HepG2 (cell line): ENCODE results near the gene FGGY. TPM values are rescaled to one million over a fixed set of nuclear protein-coding genes. Genes with fewer than 3 reads are reported as not detected.

ENCODE experiments used
- ARNT ChIP-seq: fragments of 450-650 bp; IDR thresholded peaks from 2 replicates; pipeline ENCODE4 v1.6.1; 2017
- CAMTA2 ChIP-seq: sonication (generic); formaldehyde crosslinking; IDR thresholded peaks from 2 replicates; pipeline ENCODE4 v1.4.0; 2020; ENCODE audit warnings: mild to moderate bottlenecking, missing genetic modification reagents, borderline replicate concordance
- FOXO1 ChIP-seq: sonication (generic); formaldehyde crosslinking; IDR thresholded peaks from 2 replicates; pipeline ENCODE4 v1.4.0; 2020; ENCODE audit warnings: missing genetic modification reagents
- GZF1 ChIP-seq: sonication (generic); formaldehyde crosslinking; IDR thresholded peaks from 2 replicates; pipeline ENCODE4 v1.5.1; 2020; ENCODE audit warnings: mild to moderate bottlenecking, missing genetic modification reagents
- JUND ChIP-seq: sonication (generic); formaldehyde crosslinking; IDR thresholded peaks from 2 replicates; pipeline ENCODE4 v1.8.0; 2022; ENCODE audit warnings: mild to moderate bottlenecking, missing genetic modification reagents
- KDM2A ChIP-seq: sonication (generic); formaldehyde crosslinking; IDR thresholded peaks from 2 replicates; pipeline ENCODE4 v1.4.0; 2020; ENCODE audit warnings: low read depth, missing genetic modification reagents, borderline replicate concordance
- KMT2B ChIP-seq: IDR thresholded peaks from 2 replicates; pipeline ENCODE4 v1.6.1; 2016; ENCODE audit warnings: missing genetic modification reagents, missing compliant biosample characterization
- MED13 ChIP-seq: sonication (generic); formaldehyde crosslinking; IDR thresholded peaks from 2 replicates; pipeline ENCODE4 v1.5.0; 2020; ENCODE audit warnings: missing genetic modification reagents
- MIXL1 ChIP-seq: IDR thresholded peaks from 2 replicates; pipeline ENCODE4 v1.6.1; 2016
- PHF8 ChIP-seq: sonication (generic); formaldehyde crosslinking; IDR thresholded peaks from 2 replicates; pipeline ENCODE4 v1.5.0; 2020; ENCODE audit warnings: missing genetic modification reagents
- RFXANK ChIP-seq: IDR thresholded peaks from 2 replicates; pipeline ENCODE4 v1.6.1; 2016
- STAG1 ChIP-seq: sonication (generic); formaldehyde crosslinking; IDR thresholded peaks from 2 replicates; pipeline ENCODE4 v1.4.0; 2020; ENCODE audit warnings: missing genetic modification reagents
- ZNF343 ChIP-seq: sonication (generic); formaldehyde crosslinking; IDR thresholded peaks from 2 replicates; pipeline ENCODE4 v1.4.0; 2020; ENCODE audit warnings: mild to moderate bottlenecking, missing genetic modification reagents
- ZNF367 ChIP-seq: sonication (generic); formaldehyde crosslinking; IDR thresholded peaks from 2 replicates; pipeline ENCODE4 v1.4.0; 2020; ENCODE audit warnings: missing genetic modification reagents, borderline replicate concordance
- ZNF709 ChIP-seq: sonication (generic); formaldehyde crosslinking; IDR thresholded peaks from 2 replicates; pipeline ENCODE4 v1.5.0; 2020; ENCODE audit warnings: mild to moderate bottlenecking, missing genetic modification reagents
- polyA plus RNA-seq, 8 experiments: library from polyadenylated mRNA; depleted of rRNA in 3 of 8; stranded (reverse) in 7 of 8; unstranded in 1 of 8; fragments of >200 nt; fragmentation: Illumina TruSeq in 4 of 8; extraction: Trizol in 4 of 8; gene quantifications; 2 replicates each; pipeline versions ENCODE4 v1.2.1 to v1.2.3, GENCODE V29; 2011 to 2016; ENCODE audit warnings: low read depth in 4 of 8, missing spikeins in 1 of 8, mixed read lengths in 1 of 8; ENCODE audit not compliant: insufficient read depth in 1 of 8
- total RNA-seq, 5 experiments: library from RNA; depleted of rRNA; stranded (reverse); fragments of >200 nt; fragmentation: Illumina TruSeq; extraction: Trizol; gene quantifications; 2 replicates each; pipeline ENCODE4 v1.2.3, GENCODE V29; 2016; ENCODE audit warnings: low read depth in 1 of 5
- TF ChIP-seq, protein P1 (sequence below): sonication (generic); IDR thresholded peaks from 2 replicates; pipeline ENCODE4 v1.6.1; 2016; ENCODE audit warnings: low read depth, borderline replicate concordance
- TF ChIP-seq, protein P2 (sequence below): sonication (generic); formaldehyde crosslinking; IDR thresholded peaks from 2 replicates; pipeline ENCODE4 v1.4.0; 2020; ENCODE audit warnings: mild to moderate bottlenecking, missing genetic modification reagents, borderline replicate concordance
- TF ChIP-seq, protein P3 (sequence below): IDR thresholded peaks from 2 replicates; pipeline ENCODE4 v1.6.1; 2018; ENCODE audit warnings: missing genetic modification reagents
- TF ChIP-seq, protein P4 (sequence below): sonication (generic); formaldehyde crosslinking; IDR thresholded peaks from 2 replicates; pipeline ENCODE4 v1.5.0; 2020; ENCODE audit warnings: mild to moderate bottlenecking, missing genetic modification reagents
- TF ChIP-seq, protein P5 (sequence below): sonication (generic); formaldehyde crosslinking; IDR thresholded peaks from 2 replicates; pipeline ENCODE4 v1.9.0; 2022; ENCODE audit warnings: low read depth, missing genetic modification reagents
- TF ChIP-seq, protein P6 (sequence below): sonication (generic); formaldehyde crosslinking; IDR thresholded peaks from 2 replicates; pipeline ENCODE4 v1.8.0; 2023; ENCODE audit warnings: mild to moderate bottlenecking, missing genetic modification reagents

Gene FGGY
- total and polyA plus RNA-seq, 2 of the 13 experiments (the other 11 are each of a cell fraction or from before 2014, with no cell fraction given) = 15.7 to 27.5 TPM

DNA sequence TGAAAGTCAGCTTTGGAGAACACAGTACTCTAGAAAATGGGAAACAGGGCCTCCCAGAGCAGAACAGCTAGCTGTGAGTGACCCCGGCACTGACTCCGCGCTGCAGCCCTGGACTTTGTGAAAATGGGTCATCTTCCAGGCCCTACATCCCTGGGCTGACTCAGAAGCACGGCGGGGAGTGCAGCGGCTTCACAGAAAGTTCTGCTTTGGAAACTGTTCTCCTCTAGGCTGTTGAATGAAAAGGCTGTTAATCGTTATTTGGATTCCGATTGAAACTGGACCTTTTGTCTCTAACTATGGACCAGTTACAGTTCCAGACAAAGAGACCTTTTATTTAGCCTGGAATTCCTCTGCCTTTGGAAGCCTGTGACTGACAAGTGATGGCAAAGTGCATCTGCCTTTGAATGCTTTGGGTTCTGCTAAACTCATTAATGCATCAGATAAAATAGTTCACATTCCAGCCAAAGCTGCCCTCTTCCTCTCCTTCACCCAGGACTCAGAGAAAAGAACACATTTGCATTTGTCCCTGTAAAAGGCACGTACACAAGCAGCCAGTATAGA lies 372.9 kb downstream of the FGGY start (continued):
- TF ChIP-seq, protein P1, sequence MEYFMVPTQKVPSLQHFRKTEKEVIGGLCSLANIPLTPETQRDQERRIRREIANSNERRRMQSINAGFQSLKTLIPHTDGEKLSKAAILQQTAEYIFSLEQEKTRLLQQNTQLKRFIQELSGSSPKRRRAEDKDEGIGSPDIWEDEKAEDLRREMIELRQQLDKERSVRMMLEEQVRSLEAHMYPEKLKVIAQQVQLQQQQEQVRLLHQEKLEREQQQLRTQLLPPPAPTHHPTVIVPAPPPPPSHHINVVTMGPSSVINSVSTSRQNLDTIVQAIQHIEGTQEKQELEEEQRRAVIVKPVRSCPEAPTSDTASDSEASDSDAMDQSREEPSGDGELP = no peak
- TF ChIP-seq FOXO1 = peak; percentile 2; the same call in 1 of the 2 replicates
- peak; percentile 37; the same call in 1 of the 2 replicates for TF ChIP-seq ZNF709 (CRISPR knock-in tag)
- TF ChIP-seq, protein P2, sequence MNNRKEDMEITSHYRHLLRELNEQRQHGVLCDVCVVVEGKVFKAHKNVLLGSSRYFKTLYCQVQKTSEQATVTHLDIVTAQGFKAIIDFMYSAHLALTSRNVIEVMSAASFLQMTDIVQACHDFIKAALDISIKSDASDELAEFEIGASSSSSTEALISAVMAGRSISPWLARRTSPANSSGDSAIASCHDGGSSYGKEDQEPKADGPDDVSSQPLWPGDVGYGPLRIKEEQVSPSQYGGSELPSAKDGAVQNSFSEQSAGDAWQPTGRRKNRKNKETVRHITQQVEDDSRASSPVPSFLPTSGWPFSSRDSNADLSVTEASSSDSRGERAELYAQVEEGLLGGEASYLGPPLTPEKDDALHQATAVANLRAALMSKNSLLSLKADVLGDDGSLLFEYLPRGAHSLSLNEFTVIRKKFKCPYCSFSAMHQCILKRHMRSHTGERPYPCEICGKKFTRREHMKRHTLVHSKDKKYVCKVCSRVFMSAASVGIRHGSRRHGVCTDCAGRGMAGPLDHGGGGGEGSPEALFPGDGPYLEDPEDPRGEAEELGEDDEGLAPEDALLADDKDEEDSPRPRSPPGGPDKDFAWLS (CRISPR knock-in tag) = no peak
- peak; percentile 22 for TF ChIP-seq STAG1 (CRISPR knock-in tag)
- peak; percentile 47; the same call in 1 of the 2 replicates for TF ChIP-seq KDM2A (CRISPR knock-in tag)
- TF ChIP-seq KMT2B (CRISPR knock-in tag) = no peak
- 0 out of 2 replicates have a peak, but pooled peaks have one; percentile 23 for TF ChIP-seq ZNF343
- no peak for TF ChIP-seq ZNF367
- TF ChIP-seq ARNT = no peak
- no peak for TF ChIP-seq JUND (CRISPR knock-in tag)
- TF ChIP-seq RFXANK (CRISPR knock-in tag) = 0 out of 2 replicates have a peak, but pooled peaks have one; percentile 19
- peak; percentile 34; the same call in 1 of the 2 replicates for TF ChIP-seq PHF8 (CRISPR knock-in tag)
- TF ChIP-seq, protein P3, sequence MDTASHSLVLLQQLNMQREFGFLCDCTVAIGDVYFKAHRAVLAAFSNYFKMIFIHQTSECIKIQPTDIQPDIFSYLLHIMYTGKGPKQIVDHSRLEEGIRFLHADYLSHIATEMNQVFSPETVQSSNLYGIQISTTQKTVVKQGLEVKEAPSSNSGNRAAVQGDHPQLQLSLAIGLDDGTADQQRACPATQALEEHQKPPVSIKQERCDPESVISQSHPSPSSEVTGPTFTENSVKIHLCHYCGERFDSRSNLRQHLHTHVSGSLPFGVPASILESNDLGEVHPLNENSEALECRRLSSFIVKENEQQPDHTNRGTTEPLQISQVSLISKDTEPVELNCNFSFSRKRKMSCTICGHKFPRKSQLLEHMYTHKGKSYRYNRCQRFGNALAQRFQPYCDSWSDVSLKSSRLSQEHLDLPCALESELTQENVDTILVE (CRISPR knock-in tag) = no peak
- TF ChIP-seq, protein P4, sequence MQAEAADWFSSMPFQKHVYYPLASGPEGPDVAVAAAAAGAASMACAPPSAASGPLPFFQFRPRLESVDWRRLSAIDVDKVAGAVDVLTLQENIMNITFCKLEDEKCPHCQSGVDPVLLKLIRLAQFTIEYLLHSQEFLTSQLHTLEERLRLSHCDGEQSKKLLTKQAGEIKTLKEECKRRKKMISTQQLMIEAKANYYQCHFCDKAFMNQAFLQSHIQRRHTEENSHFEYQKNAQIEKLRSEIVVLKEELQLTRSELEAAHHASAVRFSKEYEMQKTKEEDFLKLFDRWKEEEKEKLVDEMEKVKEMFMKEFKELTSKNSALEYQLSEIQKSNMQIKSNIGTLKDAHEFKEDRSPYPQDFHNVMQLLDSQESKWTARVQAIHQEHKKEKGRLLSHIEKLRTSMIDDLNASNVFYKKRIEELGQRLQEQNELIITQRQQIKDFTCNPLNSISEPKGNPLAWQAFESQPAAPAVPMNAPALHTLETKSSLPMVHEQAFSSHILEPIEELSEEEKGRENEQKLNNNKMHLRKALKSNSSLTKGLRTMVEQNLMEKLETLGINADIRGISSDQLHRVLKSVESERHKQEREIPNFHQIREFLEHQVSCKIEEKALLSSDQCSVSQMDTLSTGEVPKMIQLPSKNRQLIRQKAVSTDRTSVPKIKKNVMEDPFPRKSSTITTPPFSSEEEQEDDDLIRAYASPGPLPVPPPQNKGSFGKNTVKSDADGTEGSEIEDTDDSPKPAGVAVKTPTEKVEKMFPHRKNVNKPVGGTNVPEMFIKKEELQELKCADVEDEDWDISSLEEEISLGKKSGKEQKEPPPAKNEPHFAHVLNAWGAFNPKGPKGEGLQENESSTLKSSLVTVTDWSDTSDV = no peak
- no peak for TF ChIP-seq CAMTA2 (CRISPR knock-in tag)
- peak; percentile 91; the same call in 1 of the 2 replicates for TF ChIP-seq MIXL1 (CRISPR knock-in tag)
- TF ChIP-seq, protein P5, sequence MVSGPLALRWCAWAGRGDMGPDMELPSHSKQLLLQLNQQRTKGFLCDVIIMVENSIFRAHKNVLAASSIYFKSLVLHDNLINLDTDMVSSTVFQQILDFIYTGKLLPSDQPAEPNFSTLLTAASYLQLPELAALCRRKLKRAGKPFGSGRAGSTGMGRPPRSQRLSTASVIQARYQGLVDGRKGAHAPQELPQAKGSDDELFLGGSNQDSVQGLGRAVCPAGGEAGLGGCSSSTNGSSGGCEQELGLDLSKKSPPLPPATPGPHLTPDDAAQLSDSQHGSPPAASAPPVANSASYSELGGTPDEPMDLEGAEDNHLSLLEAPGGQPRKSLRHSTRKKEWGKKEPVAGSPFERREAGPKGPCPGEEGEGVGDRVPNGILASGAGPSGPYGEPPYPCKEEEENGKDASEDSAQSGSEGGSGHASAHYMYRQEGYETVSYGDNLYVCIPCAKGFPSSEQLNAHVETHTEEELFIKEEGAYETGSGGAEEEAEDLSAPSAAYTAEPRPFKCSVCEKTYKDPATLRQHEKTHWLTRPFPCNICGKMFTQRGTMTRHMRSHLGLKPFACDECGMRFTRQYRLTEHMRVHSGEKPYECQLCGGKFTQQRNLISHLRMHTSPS = no peak
- TF ChIP-seq, protein P6, sequence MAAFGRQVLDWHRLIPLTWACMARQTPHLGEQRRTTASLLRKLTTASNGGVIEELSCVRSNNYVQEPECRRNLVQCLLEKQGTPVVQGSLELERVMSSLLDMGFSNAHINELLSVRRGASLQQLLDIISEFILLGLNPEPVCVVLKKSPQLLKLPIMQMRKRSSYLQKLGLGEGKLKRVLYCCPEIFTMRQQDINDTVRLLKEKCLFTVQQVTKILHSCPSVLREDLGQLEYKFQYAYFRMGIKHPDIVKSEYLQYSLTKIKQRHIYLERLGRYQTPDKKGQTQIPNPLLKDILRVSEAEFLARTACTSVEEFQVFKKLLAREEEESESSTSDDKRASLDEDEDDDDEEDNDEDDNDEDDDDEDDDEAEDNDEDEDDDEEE = 0 out of 2 replicates have a peak, but pooled peaks have one; percentile 25
- no peak for TF ChIP-seq GZF1 (CRISPR knock-in tag)
- no peak for TF ChIP-seq MED13
